ENCODE results near the gene CDKN2D. TPM values are rescaled to one million over a fixed set of nuclear protein-coding genes. Genes with fewer than 3 reads are reported as not detected.

The CDKN2D gene
- total and polyA plus RNA-seq, 2 of the 8 experiments (the other 6 are each of a cell fraction or from before 2014, with no cell fraction given): 3.0 to 4.0 TPM

DNA sequence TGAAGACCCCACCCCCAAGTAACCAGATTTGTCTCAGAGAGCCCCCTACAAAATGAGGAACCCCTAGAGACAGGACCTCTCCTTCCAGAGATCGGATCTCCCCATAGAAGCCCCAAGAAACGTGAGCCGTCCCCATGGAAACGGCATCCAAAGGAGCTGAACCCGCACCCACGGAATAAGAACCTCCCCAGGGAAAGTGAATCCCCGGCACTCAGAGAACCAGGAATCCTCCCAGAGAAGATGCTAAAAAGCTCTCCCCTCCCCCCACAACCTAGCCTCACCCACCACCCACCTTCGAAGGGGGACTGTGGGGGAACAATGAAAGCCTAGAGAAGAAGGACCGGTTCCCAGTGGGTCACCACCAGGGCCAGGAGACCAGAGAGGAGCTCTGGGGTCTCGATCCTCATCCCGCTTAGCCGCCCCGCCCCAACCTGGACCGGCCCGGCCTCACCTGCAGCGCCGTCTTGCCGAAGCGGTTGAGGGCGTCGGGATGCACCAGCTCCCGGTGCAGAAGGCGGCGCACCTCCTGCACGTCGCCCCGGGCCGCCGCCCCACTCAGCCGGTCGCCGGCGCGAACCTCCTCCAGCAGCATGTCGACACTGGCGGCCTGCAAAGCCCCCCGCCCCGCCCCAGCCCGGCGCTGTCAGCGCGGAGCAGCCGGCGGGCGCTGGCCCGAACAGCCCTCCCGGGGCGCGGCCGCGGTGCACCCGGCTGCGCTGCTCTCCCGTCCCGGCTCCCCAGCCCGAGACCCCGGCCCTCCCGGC is 535 bp downstream of the CDKN2D start:
- DNase-seq (ENCODE audit: low read depth in 1 of 2, low spot score in 2 of 2): peak in 1 of 2 experiments; percentile 86
- H4K20me1 ChIP-seq (replicated peaks in 1 of 2; ENCODE audit: control insufficient read depth in 1 of 2, insufficient read depth in 2 of 2, low read length in 2 of 2): peaks cover 0 to 4% of the 10 kb centered on the region in 2 experiments
- H3K79me2 ChIP-seq (ENCODE audit: control insufficient read depth in 1 of 2, insufficient read depth in 2 of 2, low read length in 2 of 2): peaks cover 0 to 10% of the 10 kb centered on the region in 2 experiments; a peak in 2 of 4 replicates
- H3K27me3 ChIP-seq (replicated peaks in 1 of 4; ENCODE audit: control insufficient read depth in 3 of 4, extremely low read depth in 1 of 4, insufficient read depth in 3 of 4, low read length in 3 of 4): peaks cover 0 to 10% (median 7%) of the 10 kb centered on the region in 4 experiments; a peak in 4 of 7 replicates
- H2BK12ac ChIP-seq (ENCODE audit: low read depth, low read length): no peak overlapping the region
- H3K4me1 ChIP-seq (replicated peaks in 1 of 4; ENCODE audit: control insufficient read depth in 3 of 4, insufficient read depth in 4 of 4, low read length in 3 of 4): peaks cover 0 to 19% (median 9%) of the 10 kb centered on the region in 4 experiments; a peak in 6 of 7 replicates
- H3K27ac ChIP-seq (ENCODE audit: low read depth, low read length): no peak overlapping the region
- H4K8ac ChIP-seq (ENCODE audit: extremely low read depth, insufficient read depth, low read length): 0 out of 2 replicates have a peak overlapping the region, but pooled peaks have one; percentile 69
- ChIA-PET POLR2A (ENCODE audit: partially characterized antibody) (interaction anchor here (0.7 to 3.0 kb wide), 15 partner anchors 11 to 133 kb away, joined by 3 to 14 read pairs (median 5); partner anchors contain the start of gene QTRT1), CTCF (ENCODE audit: partially characterized antibody) (interaction anchor here (0.8 to 2.5 kb wide), 13 partner anchors 9 to 260 kb away, joined by 3 to 11 read pairs (median 4); no protein-coding TSS in a partner anchor)
- FAIRE-seq: no peak
- no peak overlapping the region for H2AK5ac ChIP-seq (ENCODE audit: low read depth, low read length)
- H3K4me3 ChIP-seq (ENCODE audit: extremely low read depth in 1 of 4, insufficient read depth in 2 of 4, low read depth in 3 of 4, low read length in 4 of 4): peak overlapping the region; percentile 54 to 69 (median 58)
- peak overlapping the region in 3 of 4 experiments; percentile 20 to 45 (median 26); a peak in 3 of 7 replicates for H3K9ac ChIP-seq (replicated peaks in 1 of 4; ENCODE audit: extremely low read depth in 1 of 4, low read depth in 3 of 4, low read length in 3 of 4)
- H4K91ac ChIP-seq (replicated peaks; ENCODE audit: insufficient read length, low read length): no peak overlapping the region
- 3% methylated on average over 12 of the region's 58 CpGs; no CpG with 5 or more reads in 1 of the 2 experiments for WGBS, 2 experiments (ENCODE audit: extremely low coverage in 1 of 2, insufficient coverage in 1 of 2, insufficient read length in 1 of 2, insufficient replicate concordance in 2 of 2, low coverage in 1 of 2, low lambda C conversion rate in 2 of 2, missing lambda C conversion rate in 1 of 2)
- H3K23me2 ChIP-seq (ENCODE audit: low read depth, low read length): peaks cover 18% of the 10 kb centered on the region
- no peak overlapping the region for H2BK15ac ChIP-seq (ENCODE audit: low read length)
- peak overlapping the region; percentile 31 for H4K5ac ChIP-seq (ENCODE audit: insufficient read length, low read depth, low read length)
- H2BK20ac ChIP-seq (ENCODE audit: low read length): no peak overlapping the region
- no peak overlapping the region; the same call in 1 of the 2 replicates for H3K18ac ChIP-seq (ENCODE audit: extremely low read depth, low read length)
- H3K56ac ChIP-seq (replicated peaks; ENCODE audit: insufficient read length, low read depth, low read length): no peak overlapping the region
- H2BK5ac ChIP-seq (ENCODE audit: low read depth, low read length): no peak overlapping the region
- H3K4ac ChIP-seq (replicated peaks; ENCODE audit: insufficient read length, low read depth, low read length): no peak overlapping the region
- no peak overlapping the region for H2BK120ac ChIP-seq (replicated peaks; ENCODE audit: low read depth, low read length)
- no peak overlapping the region for H3K23ac ChIP-seq (ENCODE audit: insufficient read length)
- H3K14ac ChIP-seq (ENCODE audit: insufficient read length): no peak overlapping the region
- H2AFZ ChIP-seq (ENCODE audit: low read length): 0 out of 2 replicates have a peak overlapping the region, but pooled peaks have one; percentile 22
- H3K79me1 ChIP-seq (ENCODE audit: low read depth, low read length): peaks cover 4% of the 10 kb centered on the region; the same call in 1 of the 2 replicates
- peak overlapping the region; percentile 81 to 82 for H3K4me2 ChIP-seq (ENCODE audit: insufficient read depth in 1 of 2, low read depth in 2 of 2, low read length in 2 of 2)
- H3K9me3 ChIP-seq (ENCODE audit: insufficient read depth in 2 of 2, low read depth in 1 of 2, low read length in 1 of 2): no peaks in the 10 kb centered on the region
- peaks cover 0 to 5% (median 0%) of the 10 kb centered on the region in 4 experiments; a peak in 1 of 8 replicates for H3K36me3 ChIP-seq (ENCODE audit: control insufficient read depth in 2 of 4, insufficient read depth in 4 of 4, low read length in 3 of 4)
- TF ChIP-seq HDAC6 (IDR thresholded peaks at IDR 0.05; ENCODE audit: low read depth, low read length) (no peak), CREB1 (IDR thresholded peaks at IDR 0.05) (peak; percentile 83), RNF2 (IDR thresholded peaks at IDR 0.05; ENCODE audit: borderline replicate concordance, low read depth, low read length, missing control alignments, poor library complexity, severe bottlenecking) (no peak), ZNF274 (IDR thresholded peaks at IDR 0.05; ENCODE audit: borderline replicate concordance, extremely low read depth, low read length) (no peak), TEAD4 (IDR thresholded peaks at IDR 0.05; ENCODE audit: low read depth, low read length) (no peak), POLR2A (IDR thresholded peaks at IDR 0.05; ENCODE audit: control extremely low read depth in 1 of 2, low read depth in 2 of 2, low read length in 2 of 2) (no peak)
- TF ChIP-seq, protein P1, sequence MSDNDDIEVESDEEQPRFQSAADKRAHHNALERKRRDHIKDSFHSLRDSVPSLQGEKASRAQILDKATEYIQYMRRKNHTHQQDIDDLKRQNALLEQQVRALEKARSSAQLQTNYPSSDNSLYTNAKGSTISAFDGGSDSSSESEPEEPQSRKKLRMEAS (IDR thresholded peaks at IDR 0.05): peak; percentile 40; the same call in 1 of the 2 replicates
- TF ChIP-seq, protein P2, sequence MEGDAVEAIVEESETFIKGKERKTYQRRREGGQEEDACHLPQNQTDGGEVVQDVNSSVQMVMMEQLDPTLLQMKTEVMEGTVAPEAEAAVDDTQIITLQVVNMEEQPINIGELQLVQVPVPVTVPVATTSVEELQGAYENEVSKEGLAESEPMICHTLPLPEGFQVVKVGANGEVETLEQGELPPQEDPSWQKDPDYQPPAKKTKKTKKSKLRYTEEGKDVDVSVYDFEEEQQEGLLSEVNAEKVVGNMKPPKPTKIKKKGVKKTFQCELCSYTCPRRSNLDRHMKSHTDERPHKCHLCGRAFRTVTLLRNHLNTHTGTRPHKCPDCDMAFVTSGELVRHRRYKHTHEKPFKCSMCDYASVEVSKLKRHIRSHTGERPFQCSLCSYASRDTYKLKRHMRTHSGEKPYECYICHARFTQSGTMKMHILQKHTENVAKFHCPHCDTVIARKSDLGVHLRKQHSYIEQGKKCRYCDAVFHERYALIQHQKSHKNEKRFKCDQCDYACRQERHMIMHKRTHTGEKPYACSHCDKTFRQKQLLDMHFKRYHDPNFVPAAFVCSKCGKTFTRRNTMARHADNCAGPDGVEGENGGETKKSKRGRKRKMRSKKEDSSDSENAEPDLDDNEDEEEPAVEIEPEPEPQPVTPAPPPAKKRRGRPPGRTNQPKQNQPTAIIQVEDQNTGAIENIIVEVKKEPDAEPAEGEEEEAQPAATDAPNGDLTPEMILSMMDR (IDR thresholded peaks at IDR 0.05; ENCODE audit: control extremely low read depth in 1 of 3, insufficient read depth in 1 of 3, low read depth in 1 of 3, low read length in 3 of 3): peak in 1 of 3 experiments; percentile 14; a peak in 1 of 4 replicates

All from H1 (cell line).